Activated CD4-positive, alpha-beta T cell treated with anti-CD3 and anti-CD28 coated beads for 24 hours (primary cell): Measurements from ENCODE around the gene ALG1.

Experiments used
- DNase-seq, 2 donors: peaks; one replicate each; pipeline ENCODE4 v3.0.0-alpha.2; 2020; ENCODE audit warnings: low read depth in 2 of 2

ALG1 gene

DNA sequence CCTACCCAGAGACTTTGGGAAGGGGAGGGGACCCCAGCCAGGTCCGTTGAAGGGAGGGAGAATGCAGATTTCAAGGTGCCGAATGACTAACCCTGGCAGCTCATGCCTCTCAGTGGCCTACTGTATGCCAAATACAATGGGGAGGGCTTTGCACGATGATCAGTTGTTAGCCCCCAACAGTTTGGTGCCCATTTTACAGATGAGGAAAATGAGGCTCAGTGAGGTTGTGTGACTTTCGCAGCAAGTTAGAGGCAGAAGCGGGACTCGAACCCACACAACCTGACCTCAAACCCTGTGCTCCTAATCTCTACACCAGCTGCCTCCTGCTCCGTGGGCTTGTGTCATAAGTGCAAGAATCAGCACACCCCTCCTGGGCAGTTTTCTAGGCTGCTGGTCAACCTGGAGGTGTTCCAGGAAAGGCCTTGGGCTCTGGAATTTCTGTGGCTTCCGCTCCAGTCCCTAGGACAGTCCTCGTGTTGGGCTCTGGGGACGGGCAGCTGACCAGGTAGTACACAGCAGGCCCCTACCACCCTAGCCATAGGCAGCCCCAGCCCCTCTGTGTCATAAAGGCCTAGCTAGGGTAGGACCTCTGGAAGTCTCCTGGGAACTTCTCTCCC, 26.0 kb upstream of the ALG1 start:
- no peak for DNase-seq

DNA sequence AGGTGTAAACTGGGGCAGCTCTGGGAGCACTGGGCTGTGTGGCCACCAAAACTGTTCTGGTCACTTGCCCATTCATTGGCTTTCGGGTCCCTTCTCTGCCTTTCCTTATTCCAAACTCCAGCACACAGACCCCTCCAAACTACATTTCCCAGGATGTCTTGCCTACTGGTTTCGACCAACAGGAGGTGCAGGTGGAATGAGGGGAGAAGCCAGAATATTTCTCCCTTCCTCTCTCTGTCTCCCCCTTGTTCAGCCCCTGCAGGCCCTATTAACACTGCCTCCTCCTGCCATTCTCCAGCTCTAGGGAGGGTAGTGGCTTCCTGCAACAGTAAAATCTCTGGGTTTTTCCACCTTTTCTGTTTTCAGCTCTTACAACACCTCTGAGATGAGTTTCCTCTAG, 24.7 kb upstream of the ALG1 start:
- DNase-seq: no peak

- DNase-seq: no peak
Observed at GRCh38 chr16:5054876-5055865, 16.5 kb upstream of the ALG1 start.

- peak in 1 of 2 donors; percentile 29 for DNase-seq
Observed at GRCh38 chr16:5056352-5056751, 15.3 kb upstream of the ALG1 start.

GRCh38 chr16:5058476-5058875, 13.2 kb upstream of the ALG1 start:
- no peak for DNase-seq

GRCh38 chr16:5059386-5060072, 12.1 kb upstream of the ALG1 start:
- no peak for DNase-seq

GRCh38 chr16:5060073-5060641, 11.5 kb upstream of the ALG1 start:
- DNase-seq: no peak

DNA sequence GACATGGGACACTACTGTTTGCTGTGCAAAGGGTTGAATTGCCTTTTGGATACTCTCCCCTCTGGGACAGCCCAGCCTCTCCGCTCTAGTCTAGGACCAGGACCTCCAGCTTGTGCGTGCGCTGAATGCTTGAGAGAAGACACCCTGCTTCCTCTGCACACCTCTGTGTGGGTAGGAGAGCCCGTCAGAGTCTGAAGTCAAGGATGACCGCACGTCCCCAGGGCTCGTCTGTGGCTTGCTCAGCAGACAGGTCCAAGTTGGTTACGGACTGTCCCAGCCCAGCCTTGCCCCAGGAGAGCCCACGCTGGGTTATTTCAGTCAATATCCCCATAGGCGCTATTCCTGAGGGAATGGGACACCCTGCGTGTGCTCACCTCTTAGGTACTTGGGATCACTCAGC, 9.6 kb upstream of the ALG1 start:
- no peak for DNase-seq

DNA sequence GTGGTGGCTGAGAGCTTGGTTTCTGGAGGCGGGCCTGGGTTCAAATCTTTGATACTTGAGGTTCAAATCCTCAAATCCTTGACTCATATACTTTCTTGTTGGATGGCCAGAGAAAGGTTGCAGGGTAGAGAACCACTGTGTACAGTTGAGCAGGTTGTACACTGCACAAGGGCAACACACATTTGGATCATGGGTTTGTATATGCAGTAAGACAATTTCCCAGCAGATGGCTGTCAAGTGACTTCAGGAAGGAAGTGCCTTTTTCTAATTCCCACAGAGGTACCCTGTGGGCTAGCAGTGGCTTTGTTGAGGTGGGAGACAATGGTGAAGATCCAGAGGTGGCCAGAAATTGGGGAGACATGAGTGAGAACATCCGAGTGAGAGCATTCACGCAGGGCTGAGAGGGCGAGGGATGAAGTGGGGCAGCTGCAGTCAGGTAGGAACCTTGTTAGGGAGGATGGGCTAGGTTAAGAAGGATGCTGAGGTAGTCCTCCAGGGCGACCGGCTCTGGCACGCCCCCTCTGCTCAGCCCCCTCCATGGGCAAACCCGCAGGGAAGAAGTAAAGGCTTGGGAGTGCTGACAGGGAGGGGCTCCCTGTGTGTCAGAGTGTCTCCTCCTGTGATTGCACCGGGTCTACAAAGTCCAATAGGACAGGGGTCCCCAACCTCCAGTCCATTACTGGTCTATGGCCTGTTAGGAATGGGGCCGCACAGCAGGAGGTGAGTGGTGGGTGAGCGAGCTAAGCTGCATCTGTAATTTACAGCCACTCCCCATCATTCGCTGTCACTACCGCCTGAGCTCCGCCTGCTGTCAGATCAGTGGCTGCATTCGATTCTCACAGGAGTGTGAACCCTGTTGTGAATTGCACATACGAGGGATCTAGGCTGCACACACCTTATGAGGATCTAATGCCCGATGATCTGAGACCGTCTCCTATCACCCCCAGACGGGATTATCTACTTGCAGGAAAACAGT, 8.6 kb upstream of the ALG1 start:
- no peak for DNase-seq

DNA sequence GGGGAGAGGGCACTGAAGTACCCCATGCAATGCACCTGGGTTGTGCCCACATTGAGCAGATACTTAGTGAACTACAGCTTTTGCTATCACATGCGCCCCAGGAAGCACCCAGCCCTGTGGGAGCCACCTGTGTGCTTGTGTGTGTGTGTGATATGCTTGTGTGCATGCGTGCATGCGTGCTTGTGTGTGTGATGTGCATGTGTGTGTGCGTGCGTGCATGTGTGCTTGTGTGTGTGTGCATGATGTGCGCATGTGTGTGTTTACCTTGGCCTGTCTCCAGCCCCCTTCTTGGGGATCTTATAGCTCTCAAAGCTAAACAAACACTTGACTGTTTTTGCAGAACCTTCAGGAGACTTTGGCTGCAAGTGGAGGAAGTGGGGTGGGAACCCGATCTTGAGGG, 6.7 kb upstream of the ALG1 start:
- DNase-seq: no peak

DNA sequence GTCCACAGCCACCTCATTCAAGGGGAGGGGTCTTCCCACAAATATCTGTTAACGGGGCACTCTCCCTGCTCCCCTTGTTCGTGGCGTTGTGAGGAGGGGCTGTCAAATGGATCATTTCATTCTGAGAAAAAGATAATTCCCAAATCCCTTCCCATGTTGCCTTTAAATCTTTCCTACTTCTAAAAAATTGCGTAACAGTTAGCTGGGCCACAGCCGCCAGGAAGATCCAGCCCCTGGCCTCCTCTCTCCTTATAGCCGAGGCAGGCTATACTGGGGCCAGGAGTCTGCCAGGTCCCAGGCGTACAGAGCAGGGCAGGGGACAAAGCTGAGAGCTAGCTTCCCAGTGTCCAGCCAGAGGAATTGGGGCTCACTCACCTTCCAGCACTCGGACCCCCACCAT, 6.3 kb upstream of the ALG1 start:
- no peak for DNase-seq

- no peak for DNase-seq
Observed at GRCh38 chr16:5065813-5066212, 5.8 kb upstream of the ALG1 start, which contains the start of gene C16orf89. C16orf89 (minus strand) TSS chr16:5065956; CDS start chr16:5065908, 48 bp downstream.

DNA sequence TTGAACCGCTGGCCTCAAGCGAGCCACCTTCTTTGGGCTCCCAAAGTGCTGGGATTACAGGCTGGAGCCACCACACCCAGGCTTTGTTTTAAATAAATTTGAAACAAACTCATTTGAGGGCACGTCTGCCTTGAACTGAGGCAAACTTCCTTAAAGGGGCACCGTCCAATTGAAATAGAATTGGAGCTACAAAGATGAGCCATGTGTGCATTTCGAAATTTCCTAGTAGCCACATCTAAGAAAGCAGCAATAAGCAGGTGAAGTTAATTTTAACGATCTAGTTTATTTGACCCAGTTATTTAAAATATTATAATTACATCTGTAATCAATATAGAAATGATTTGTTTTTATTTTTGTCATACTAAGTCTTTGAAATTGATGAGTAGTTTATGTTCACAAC, 5.1 kb upstream of the ALG1 start:
- DNase-seq: no peak

- DNase-seq: no peak
Observed at GRCh38 chr16:5069048-5069447, 2.6 kb upstream of the ALG1 start.

DNA sequence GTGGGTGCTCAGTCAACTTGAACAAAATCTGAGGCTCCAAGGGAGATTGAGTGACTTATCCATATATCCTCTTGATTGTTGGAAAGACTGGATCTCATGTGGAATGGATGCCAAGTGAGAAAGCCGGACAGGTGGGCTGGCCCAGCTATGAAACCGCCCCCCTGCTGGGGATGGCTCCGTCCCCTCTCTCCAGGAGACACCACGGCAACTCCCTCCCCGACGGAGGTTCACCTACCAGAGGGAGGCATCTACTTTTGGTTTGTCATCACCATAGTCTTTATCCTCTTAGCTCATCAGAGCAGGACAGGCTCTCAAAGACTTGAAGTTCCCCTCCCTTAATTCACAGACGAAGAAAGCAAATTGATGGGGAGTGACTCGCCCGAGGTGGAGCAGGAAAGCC, 1.8 kb upstream of the ALG1 start:
- DNase-seq: no peak

- no peak for DNase-seq
Observed at GRCh38 chr16:5070431-5071186, 1.0 kb upstream of the ALG1 start.

DNA sequence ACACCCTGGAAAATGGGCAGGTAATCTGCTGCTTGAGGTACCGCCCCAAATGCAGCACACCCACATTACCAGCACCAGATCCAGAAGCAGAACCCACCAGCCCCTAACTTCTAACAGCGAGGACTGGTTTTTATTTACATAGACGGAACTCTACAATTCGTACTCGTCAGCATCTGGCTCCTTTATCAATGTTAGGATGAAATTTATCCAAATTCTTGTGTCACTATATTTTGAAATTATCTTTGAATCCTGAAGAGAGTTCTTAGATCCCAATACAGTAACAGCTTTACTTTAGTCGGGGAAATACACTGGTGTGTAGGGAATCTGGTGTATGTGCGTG, 332 bp upstream of the ALG1 start:
- no peak for DNase-seq

DNA sequence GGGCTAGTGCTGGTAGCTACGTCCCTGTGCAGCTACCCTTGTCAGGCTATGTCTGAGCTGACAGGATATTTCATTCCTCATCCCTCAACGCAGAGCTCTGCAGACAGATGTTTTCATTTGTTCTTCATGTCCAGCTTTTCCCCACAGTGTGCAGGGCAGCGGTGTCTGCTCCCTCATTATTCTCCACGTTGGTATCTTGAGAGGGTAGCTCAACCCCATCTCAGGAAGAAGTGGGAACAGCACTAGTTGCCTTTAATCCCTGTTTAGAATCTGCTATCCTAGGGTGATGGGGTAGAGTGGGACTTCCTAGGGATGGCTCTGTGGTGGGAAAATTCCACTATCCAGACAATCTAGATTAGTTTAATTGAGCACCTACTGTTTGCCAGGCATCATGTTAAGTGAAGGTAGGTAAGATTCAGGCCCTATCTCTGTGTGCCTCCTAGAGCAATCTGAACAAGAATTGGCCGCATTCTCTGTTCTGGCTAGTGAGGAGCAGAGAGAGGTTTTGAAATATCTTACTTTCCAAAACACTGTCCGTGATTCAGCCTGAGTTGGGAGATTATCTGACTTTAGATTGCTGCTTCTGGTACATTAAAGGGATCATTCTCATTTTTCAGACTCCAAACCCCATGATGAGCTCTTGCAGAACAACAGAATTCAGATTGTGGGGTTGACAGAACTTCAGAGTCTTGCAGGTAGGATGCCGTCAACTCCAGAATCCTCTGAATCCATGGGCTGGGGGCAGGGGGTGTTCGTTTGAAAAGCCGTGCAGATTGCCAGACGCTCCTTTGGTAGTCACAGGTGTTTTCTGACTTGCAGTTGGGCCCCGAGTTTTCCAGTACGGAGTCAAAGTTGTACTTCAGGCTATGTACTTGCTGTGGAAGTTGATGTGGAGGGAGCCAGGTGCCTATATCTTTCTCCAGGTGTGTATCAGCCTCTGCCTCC, 963 bp downstream of the ALG1 start:
- DNase-seq: no peak

- no peak for DNase-seq
Observed at GRCh38 chr16:5073279-5073629, 1.6 kb downstream of the ALG1 start.
